Stimulated activated naive B cell treated with anti-CD40 and anti-IgM and Interleukin-4, amounts not matched to agents 10 μg/mL and 1 μg/mL and 100 μg/mL, for 72 hours (primary cell): ENCODE measurements around the gene CAMK2D.

Experiments
- ATAC-seq, 2 donors: fragments of 150-1000 bp; cut with Tn5 transposase; replicated peaks; 2 replicates each; pipeline ENCODE4 v1.10.0; 2021; ENCODE audit warnings: moderate library complexity in 1 of 2
- DNase-seq: peaks from one replicate; pipeline ENCODE4 v3.0.0; 2021
- H3K27ac Mint-ChIP-seq: one replicate; pipeline ENCODE4 v1.8.0; 2022; ENCODE audit warnings: mild to moderate bottlenecking, mixed read lengths
- H3K27me3 Mint-ChIP-seq, 2 donors: one replicate each; pipeline ENCODE4 v1.8.0; 2022; ENCODE audit warnings: mixed read lengths in 2 of 2
- H3K36me3 Mint-ChIP-seq, 2 donors: one replicate each; pipeline ENCODE4 v1.8.0; 2022; ENCODE audit warnings: mixed read lengths in 2 of 2, mild to moderate bottlenecking in 1 of 2
- H3K4me1 Mint-ChIP-seq, 2 donors: one replicate each; pipeline ENCODE4 v1.8.0; 2022; ENCODE audit warnings: mixed read lengths in 2 of 2, mild to moderate bottlenecking in 1 of 2
- H3K4me3 Mint-ChIP-seq, 2 donors: one replicate each; pipeline ENCODE4 v1.8.0; 2022; ENCODE audit warnings: mild to moderate bottlenecking in 2 of 2, mixed read lengths in 2 of 2, moderate library complexity in 1 of 2
- H3K9me3 Mint-ChIP-seq, 2 donors: one replicate each; pipeline ENCODE4 v1.8.0; 2022; ENCODE audit warnings: mixed read lengths in 2 of 2, mild to moderate bottlenecking in 1 of 2

CAMK2D gene

DNA sequence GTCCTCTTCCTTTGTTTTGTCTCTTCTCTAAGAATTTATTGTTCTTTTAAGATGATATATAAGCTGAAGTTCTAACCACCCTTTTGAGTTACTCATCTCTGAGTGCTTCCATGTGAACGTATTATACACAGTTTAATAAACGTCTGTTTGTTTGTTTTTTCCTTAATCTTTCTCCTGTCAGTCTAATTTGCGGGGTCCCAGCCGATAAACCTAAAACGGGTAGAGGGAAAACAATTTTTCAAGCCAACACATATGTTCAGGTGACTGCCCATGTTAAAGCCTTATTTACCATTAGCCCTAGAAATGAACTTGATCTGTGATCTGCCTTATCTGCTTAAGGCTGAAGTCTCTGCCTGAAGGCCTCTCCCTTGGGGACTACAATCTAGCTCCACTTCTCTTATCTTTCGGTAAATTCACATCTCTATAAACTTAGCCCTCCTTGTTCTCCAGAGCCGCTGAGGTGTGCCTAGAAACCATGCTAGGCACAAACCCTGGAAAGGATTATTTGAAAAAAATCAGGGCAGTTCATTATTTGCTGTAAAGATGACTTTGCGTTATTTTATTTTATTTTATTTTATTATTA is 158.8 kb downstream of the CAMK2D start:
- Mint-ChIP-seq H3K9me3 (peaks cover 13 to 19% of the 10 kb centered on the region in 2 donors), H3K27me3 (no peaks in the 10 kb centered on the region), H3K4me1 (peaks cover 39 to 60% of the 10 kb centered on the region in 2 donors), H3K36me3 (peaks cover 51 to 56% of the 10 kb centered on the region in 2 donors), H3K4me3 (no peak overlapping the region), H3K27ac (no peak overlapping the region)
- DNase-seq (no peak), ATAC-seq (peak in 1 of 2 donors; percentile 38)

DNA sequence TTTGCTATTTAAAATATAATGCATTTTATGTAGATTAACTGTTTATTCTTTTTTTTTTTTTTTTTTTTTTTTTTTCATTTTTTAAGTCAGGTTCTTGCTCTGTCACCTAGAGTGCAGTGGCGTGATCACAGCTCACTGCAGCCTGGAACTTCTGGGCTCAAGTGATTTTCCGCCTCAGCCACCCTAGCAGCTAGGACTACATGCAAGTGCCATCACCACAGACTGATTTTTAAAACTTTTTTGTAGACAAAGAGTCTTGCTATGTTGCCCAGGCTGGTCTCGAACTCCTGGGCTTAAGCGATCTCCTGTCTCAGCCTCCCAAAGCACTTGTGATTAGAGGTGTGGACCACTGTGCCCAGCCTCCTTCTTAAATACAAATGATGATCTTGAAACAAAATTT is 159.9 kb downstream of the CAMK2D start:
- H3K27ac Mint-ChIP-seq = no peak overlapping the region
- H3K36me3 Mint-ChIP-seq = peaks cover 51 to 56% of the 10 kb centered on the region in 2 donors
- DNase-seq = no peak
- no peaks in the 10 kb centered on the region for H3K27me3 Mint-ChIP-seq
- H3K9me3 Mint-ChIP-seq = peaks cover 6 to 9% of the 10 kb centered on the region in 2 donors
- peaks cover 31 to 60% of the 10 kb centered on the region in 2 donors for H3K4me1 Mint-ChIP-seq
- no peak for ATAC-seq
- no peak overlapping the region for H3K4me3 Mint-ChIP-seq

DNA sequence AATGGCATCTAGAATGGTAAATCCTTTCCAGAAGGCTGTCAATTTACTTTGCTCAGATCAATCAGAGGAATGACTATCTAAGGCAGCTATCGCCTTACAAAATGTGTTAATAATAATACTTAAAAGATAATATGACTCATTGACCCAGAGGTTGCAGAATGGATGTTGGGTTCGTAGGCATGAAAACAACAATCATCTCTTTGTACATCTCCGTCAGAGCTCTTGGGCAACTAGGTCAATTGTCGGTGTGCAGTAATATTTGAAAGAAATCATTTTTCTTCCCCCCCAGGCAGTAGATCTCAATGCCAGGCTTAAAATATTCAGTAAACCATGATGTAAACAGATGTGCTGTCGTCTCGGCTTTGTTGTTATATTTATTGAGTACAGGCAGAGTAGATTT is 165.1 kb downstream of the CAMK2D start:
- no peak overlapping the region for H3K27ac Mint-ChIP-seq
- peaks cover 57 to 72% of the 10 kb centered on the region in 2 donors for H3K36me3 Mint-ChIP-seq
- no peak for ATAC-seq
- H3K4me3 Mint-ChIP-seq = no peak overlapping the region
- H3K9me3 Mint-ChIP-seq = peaks cover 2 to 7% of the 10 kb centered on the region in 2 donors
- H3K27me3 Mint-ChIP-seq = no peaks in the 10 kb centered on the region
- no peak for DNase-seq
- H3K4me1 Mint-ChIP-seq = peaks cover 42 to 81% of the 10 kb centered on the region in 2 donors

DNA sequence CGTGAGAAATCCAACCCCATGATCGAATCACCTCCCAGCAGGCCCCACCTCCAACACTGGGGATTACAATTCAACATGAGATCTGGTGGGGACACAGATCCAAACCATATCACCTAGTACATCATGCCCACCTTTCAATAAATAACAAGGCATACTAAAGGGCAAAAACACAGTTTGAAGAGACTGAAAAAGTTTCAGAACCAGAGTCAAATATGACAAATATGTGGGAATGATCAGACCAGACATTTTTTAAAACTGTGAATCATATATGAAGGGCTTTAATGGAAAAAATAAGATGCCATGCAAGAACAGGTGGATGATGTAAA is 167.3 kb downstream of the CAMK2D start:
- H3K4me1 Mint-ChIP-seq = peaks cover 47 to 83% of the 10 kb centered on the region in 2 donors
- no peaks in the 10 kb centered on the region for H3K27me3 Mint-ChIP-seq
- H3K36me3 Mint-ChIP-seq = peaks cover 53 to 73% of the 10 kb centered on the region in 2 donors
- DNase-seq (no peak), ATAC-seq (no peak)
- H3K9me3 Mint-ChIP-seq = peaks cover 4 to 7% of the 10 kb centered on the region in 2 donors
- peak overlapping the region; percentile 93 for H3K27ac Mint-ChIP-seq
- H3K4me3 Mint-ChIP-seq = peak overlapping the region; percentile 5 to 51

DNA sequence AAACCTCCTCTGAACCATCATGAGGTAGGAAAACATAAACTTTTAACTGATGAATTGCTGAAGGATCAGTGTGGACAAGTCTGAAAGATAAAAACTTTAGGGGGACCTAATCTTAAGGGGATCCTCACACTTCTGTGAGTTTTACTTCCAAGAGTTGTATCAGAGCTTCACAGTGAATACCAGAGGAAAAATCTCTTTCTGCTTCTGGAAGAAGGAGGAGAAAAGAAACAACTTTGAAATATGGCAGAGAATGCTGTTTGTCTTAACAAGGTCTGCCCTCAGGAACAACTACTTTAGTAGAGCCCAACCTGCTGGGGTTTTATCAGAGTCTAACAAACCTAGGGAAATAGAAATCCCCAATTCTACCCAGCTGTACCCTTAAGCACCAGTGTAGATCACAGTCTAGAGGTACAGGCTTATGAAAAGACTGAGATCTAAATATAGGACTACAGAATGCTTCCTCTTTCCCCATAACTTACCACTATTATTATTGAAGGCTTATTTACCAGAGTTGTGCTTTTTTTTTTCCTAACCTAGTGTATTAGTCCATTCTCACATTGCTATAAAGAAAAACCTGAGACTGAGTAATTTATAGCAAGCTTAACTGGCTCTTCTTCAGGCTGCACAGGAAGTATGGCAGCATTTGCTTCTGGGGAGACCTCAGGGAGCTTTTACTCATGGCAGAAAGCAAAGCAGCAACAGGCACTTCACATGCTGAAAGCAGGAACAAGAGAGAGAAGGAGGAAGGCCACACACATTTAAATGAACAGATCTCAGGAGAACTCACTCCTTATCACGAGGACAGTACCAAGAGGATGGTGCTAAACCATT is 167.9 kb downstream of the CAMK2D start:
- Mint-ChIP-seq H3K36me3 (peaks cover 59 to 74% of the 10 kb centered on the region in 2 donors), H3K4me1 (peaks cover 49 to 84% of the 10 kb centered on the region in 2 donors), H3K9me3 (peaks cover 7 to 9% of the 10 kb centered on the region in 2 donors), H3K4me3 (peak overlapping the region; percentile 30 to 51), H3K27ac (peak overlapping the region; percentile 93), H3K27me3 (no peaks in the 10 kb centered on the region)
- ATAC-seq (peak; percentile 90 to 91), DNase-seq (no peak)

DNA sequence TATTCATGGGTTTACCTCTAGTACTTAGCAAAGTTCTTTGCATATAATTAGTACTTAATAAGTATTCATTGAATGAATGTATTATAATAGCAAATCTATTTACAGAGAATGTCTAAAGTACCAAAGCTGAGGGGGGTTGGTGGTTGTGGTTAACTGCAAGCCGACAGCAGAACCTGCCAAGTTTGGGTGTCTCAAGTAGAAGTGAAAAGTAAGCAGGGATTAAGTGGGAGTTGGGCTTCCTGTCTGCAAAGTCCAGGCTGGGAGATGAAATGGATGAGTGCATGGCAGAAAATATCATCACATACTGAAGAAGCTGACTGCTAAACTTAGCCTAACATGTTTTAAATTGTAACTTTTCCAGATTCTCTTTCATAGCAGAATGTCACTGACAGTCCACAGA is 169.6 kb downstream of the CAMK2D start:
- DNase-seq (no peak), ATAC-seq (no peak)
- Mint-ChIP-seq H3K36me3 (peaks cover 45 to 59% of the 10 kb centered on the region in 2 donors), H3K4me3 (no peak overlapping the region), H3K27ac (no peak overlapping the region), H3K27me3 (no peaks in the 10 kb centered on the region), H3K4me1 (peaks cover 42 to 79% of the 10 kb centered on the region in 2 donors), H3K9me3 (peaks cover 7 to 9% of the 10 kb centered on the region in 2 donors)

DNA sequence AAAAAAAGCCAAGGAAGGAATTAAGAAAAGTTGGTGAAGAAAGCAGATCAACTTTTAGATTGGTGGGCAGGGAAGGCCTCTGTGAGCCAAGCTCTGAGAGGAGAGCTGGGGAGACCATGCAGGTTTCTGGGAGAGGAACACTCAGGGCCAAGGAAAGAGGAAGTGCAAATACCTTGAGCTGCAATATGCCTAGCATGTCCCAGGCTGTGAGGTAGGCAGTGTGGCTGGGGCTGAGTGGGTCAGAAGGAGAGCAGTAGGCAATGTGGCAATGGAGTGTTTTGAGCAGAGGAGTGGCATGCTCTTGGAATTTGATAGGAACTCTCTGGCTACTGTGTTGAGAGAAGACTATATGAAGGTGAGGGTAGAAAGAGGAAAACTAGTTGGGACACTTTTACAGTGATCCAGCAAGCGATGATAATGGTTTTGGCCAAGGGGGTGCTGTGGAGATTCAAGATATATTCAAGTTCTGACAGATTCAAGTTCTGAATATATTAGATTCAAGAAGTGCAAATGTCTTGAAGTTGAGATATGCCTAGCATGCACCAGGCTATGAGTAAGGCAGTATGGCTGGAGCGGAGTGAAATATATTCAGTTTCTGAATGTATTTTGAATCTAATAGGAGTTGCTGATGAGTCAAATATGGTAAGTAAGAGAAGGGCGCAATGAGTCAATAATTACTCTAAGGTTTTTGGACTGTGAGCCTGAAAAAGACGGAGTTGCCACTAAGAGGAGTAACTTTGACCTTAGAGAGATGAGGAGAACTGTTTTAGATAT is 172.5 kb downstream of the CAMK2D start:
- H3K36me3 Mint-ChIP-seq = peaks cover 29 to 44% of the 10 kb centered on the region in 2 donors
- peak; percentile 68 to 77 for ATAC-seq

DNA sequence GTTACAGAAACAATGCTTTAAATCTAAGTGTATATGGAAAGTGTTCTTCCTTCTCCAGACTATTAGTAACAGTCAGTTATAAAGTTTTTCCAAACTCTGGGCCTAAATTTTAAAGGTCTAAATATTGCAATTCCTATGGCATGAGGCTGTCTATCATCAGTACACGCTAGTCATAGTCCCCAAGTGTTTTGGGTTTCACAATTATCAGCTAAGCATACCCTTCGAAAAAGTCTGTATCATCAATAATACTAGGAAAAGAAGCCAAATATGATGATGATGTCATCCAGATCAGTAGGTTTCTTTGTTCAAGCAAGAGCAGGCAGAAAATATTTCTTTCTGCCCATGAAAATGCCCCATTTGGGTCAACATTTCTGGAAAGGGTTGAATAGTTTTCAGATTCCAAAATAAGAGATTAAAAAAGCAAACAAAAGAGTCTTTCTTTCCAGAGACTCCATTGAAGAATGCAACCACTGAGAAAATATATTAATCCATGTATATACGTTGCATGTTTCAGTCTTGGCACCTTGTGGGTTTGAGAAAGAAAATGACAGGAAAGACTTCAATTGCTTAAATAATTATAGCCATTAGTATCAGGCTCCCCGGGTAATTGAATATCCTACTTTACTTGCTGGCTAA is 173.8 kb downstream of the CAMK2D start:
- H3K4me1 Mint-ChIP-seq = peaks cover 31 to 66% of the 10 kb centered on the region in 2 donors
- ATAC-seq (no peak), DNase-seq (no peak)
- H3K4me3 Mint-ChIP-seq = no peak overlapping the region
- H3K27me3 Mint-ChIP-seq = no peaks in the 10 kb centered on the region
- no peak overlapping the region for H3K27ac Mint-ChIP-seq
- H3K36me3 Mint-ChIP-seq = peaks cover 25 to 42% of the 10 kb centered on the region in 2 donors
- peaks cover 0 to 6% of the 10 kb centered on the region in 2 donors for H3K9me3 Mint-ChIP-seq

More for the DNA sequence above, 172.5 kb downstream of the CAMK2D start:
- DNase-seq = no peak
- no peaks in the 10 kb centered on the region for H3K27me3 Mint-ChIP-seq
- H3K27ac Mint-ChIP-seq = peak overlapping the region; percentile 1
- H3K4me3 Mint-ChIP-seq = no peak overlapping the region
- peaks cover 37 to 75% of the 10 kb centered on the region in 2 donors for H3K4me1 Mint-ChIP-seq
- peaks cover 0 to 6% of the 10 kb centered on the region in 2 donors for H3K9me3 Mint-ChIP-seq

DNA sequence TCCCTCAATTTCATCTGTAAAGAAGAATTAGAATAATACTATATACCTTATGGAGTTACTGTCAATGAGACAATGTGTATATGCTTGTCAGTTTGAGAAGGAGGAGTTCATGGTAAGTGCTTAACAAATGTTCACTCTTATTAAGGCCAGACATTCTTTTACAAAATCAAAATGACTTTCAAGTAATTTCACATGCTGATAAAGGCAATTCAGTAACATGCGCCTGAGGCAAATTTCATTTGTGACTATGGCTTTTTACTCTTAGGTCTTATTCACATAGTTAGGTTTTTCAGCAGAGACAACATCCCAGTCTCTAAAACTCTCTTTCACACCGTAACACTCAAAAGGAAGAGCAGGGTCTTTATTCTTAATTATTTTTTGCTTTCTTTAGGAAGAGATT is 174.4 kb downstream of the CAMK2D start:
- H3K27ac Mint-ChIP-seq = no peak overlapping the region
- H3K27me3 Mint-ChIP-seq = no peaks in the 10 kb centered on the region
- DNase-seq (no peak), ATAC-seq (no peak)
- H3K36me3 Mint-ChIP-seq = peaks cover 25 to 43% of the 10 kb centered on the region in 2 donors
- H3K4me1 Mint-ChIP-seq = peaks cover 31 to 65% of the 10 kb centered on the region in 2 donors
- H3K9me3 Mint-ChIP-seq = peaks cover 0 to 6% of the 10 kb centered on the region in 2 donors
- H3K4me3 Mint-ChIP-seq = no peak overlapping the region

DNA sequence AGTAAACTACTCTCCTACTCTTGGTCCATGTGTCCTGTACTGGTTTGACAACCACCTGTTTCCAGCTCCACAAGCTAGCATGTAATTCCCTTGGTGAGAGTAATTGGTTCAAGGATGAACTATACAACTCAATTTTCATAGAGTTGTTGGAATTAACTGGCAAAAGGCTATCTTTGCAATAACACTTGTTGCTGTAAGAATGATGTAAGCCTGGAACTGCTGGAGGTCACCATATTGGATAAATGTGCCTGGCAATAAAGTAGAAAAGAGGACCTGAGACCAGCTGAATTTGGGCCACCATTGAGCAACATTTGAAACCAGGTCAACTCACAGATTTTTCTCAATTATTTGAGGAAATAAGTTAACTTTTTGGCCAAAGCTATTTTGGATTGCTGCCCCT is 175.5 kb downstream of the CAMK2D start:
- peaks cover 0 to 6% of the 10 kb centered on the region in 2 donors for H3K9me3 Mint-ChIP-seq
- ATAC-seq = no peak

DNA sequence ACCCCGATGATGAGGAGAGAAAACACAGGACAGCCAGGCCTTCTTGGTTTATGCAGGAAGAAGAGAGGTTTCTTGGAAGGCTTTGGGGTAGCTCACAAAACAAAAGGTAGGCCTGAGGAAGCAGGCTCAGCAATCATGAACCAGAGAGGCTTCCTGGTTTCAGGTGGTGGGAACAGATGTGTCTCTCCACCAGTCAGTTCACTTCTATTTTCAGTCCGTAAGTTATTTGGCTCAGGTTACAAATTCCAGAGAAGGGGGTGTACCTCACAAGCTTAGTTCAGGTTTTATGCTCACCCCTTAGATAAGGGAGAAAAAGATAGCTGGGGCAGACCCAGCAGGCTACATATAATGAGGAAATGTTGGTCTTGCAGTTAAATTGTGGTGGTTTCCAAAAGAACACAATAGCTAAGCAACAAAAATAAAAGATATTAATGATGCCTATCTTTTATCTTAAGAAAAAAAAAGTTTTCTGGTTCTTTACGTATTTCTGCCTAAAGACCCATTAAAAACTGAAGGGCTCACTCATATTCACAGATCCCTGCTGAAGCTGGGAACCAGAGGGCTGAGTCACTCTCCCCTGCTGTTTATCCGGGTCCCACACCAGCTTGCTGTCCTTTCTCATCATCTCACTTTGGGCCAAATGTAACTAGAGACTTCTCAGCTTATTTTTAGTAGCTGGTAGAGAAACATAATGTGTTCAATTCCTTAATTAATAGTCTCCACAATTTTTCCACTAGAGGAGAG is 177.0 kb downstream of the CAMK2D start:
- no peaks in the 10 kb centered on the region for H3K27me3 Mint-ChIP-seq
- ATAC-seq (no peak), DNase-seq (no peak)
- H3K4me3 Mint-ChIP-seq = no peak overlapping the region
- peaks cover 0 to 6% of the 10 kb centered on the region in 2 donors for H3K9me3 Mint-ChIP-seq
- H3K27ac Mint-ChIP-seq = peak overlapping the region; percentile 59
- peaks cover 25 to 62% of the 10 kb centered on the region in 2 donors for H3K4me1 Mint-ChIP-seq
- peaks cover 25 to 41% of the 10 kb centered on the region in 2 donors for H3K36me3 Mint-ChIP-seq

More for the DNA sequence above, 175.5 kb downstream of the CAMK2D start:
- Mint-ChIP-seq H3K4me1 (peaks cover 26 to 60% of the 10 kb centered on the region in 2 donors), H3K27ac (peak overlapping the region; percentile 21), H3K36me3 (peaks cover 24 to 40% of the 10 kb centered on the region in 2 donors), H3K4me3 (no peak overlapping the region), H3K27me3 (no peaks in the 10 kb centered on the region)
- DNase-seq = no peak

DNA sequence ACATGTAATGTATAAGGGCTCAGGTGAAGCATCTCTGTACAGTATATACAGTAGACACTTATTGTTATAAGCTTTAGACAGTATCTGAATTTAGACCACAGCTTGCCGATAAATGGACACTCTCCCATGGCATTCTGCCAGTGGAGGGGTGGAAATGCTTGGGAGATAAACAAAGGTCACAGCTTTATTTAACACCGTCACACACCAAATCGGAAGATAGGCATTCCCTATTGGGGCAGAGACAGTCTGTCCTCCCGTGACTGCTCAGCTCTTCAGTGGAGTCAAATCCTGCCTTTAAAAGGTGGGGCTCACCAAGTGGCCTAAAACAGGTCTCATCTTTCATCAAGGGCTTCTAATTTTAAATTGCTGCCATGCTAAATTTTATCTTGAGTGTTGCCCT is 178.8 kb downstream of the CAMK2D start:
- peaks cover 21 to 62% of the 10 kb centered on the region in 2 donors for H3K4me1 Mint-ChIP-seq
- ATAC-seq (no peak), DNase-seq (no peak)
- H3K9me3 Mint-ChIP-seq = peaks cover 0 to 3% of the 10 kb centered on the region in 2 donors
- H3K4me3 Mint-ChIP-seq = no peak overlapping the region
- peaks cover 20 to 35% of the 10 kb centered on the region in 2 donors for H3K36me3 Mint-ChIP-seq
- H3K27me3 Mint-ChIP-seq = no peaks in the 10 kb centered on the region
- H3K27ac Mint-ChIP-seq = no peak overlapping the region

DNA sequence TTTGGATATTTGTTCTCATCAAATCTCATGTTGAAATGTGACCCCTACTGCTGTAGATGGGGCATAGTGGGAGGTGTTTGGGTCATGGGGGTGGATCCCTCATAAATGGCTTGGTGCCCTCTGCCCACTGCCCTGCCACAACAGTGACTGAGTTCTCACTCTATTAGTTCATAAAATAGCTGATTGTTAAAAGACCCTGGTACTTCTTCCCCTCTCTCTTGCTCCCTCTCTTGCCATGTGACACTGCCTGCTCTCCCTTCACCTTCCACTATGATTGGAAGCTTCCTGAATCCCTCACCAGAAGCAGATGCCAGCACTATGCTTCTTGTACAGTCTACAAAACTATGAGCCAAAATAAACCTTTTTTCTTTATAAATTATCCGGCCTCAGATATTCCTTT is 182.2 kb downstream of the CAMK2D start:
- Mint-ChIP-seq H3K4me3 (peak overlapping the region in 1 of 2 donors; percentile 2), H3K4me1 (peaks cover 26 to 49% of the 10 kb centered on the region in 2 donors), H3K27me3 (no peaks in the 10 kb centered on the region), H3K9me3 (peaks cover 3 to 4% of the 10 kb centered on the region in 2 donors), H3K36me3 (peaks cover 19 to 29% of the 10 kb centered on the region in 2 donors), H3K27ac (peak overlapping the region; percentile 1)
- DNase-seq (no peak), ATAC-seq (no peak)
